ENCODE data around the gene PTPN4.

DNA sequence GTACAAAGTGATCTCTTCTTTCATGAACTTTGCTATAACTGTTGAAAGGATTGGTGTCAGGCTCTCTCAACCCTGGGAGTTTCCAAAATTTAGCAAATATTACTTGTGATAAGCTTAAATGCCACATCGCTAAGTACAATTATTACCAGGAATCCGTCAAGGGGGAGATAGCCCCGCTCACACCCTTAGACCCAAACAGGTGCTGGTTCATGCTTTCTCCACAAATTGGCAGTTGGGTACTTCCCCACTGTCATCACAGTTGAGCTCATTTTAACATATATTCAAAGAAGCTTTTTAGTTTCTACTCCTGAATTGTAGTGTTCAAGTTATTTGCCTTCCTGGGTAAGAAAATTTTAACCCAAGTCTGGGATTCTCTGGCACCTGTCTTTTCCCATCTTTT is 223.4 kb downstream of the PTPN4 start:
- TF ChIP-seq, protein P1, sequence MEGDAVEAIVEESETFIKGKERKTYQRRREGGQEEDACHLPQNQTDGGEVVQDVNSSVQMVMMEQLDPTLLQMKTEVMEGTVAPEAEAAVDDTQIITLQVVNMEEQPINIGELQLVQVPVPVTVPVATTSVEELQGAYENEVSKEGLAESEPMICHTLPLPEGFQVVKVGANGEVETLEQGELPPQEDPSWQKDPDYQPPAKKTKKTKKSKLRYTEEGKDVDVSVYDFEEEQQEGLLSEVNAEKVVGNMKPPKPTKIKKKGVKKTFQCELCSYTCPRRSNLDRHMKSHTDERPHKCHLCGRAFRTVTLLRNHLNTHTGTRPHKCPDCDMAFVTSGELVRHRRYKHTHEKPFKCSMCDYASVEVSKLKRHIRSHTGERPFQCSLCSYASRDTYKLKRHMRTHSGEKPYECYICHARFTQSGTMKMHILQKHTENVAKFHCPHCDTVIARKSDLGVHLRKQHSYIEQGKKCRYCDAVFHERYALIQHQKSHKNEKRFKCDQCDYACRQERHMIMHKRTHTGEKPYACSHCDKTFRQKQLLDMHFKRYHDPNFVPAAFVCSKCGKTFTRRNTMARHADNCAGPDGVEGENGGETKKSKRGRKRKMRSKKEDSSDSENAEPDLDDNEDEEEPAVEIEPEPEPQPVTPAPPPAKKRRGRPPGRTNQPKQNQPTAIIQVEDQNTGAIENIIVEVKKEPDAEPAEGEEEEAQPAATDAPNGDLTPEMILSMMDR (IDR thresholded peaks at IDR 0.05), result no peak
- TF ChIP-seq POLR2A (IDR thresholded peaks at IDR 0.05) (no peak), EP300 (IDR thresholded peaks at IDR 0.05) (no peak)

Measured in ovary (tissue), 3 donors.